DMS114 treated with DMSO at 0.1 percent for 48 hours (cell line): ENCODE data around the gene PARL.

Source experiments
- DNase-seq: peaks from one replicate; lab custom pipeline; 2025; ENCODE audit not compliant: unreplicated experiment; lab: John Stamatoyannopoulos, UW

PARL gene, protein sequence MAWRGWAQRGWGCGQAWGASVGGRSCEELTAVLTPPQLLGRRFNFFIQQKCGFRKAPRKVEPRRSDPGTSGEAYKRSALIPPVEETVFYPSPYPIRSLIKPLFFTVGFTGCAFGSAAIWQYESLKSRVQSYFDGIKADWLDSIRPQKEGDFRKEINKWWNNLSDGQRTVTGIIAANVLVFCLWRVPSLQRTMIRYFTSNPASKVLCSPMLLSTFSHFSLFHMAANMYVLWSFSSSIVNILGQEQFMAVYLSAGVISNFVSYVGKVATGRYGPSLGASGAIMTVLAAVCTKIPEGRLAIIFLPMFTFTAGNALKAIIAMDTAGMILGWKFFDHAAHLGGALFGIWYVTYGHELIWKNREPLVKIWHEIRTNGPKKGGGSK

DNA sequence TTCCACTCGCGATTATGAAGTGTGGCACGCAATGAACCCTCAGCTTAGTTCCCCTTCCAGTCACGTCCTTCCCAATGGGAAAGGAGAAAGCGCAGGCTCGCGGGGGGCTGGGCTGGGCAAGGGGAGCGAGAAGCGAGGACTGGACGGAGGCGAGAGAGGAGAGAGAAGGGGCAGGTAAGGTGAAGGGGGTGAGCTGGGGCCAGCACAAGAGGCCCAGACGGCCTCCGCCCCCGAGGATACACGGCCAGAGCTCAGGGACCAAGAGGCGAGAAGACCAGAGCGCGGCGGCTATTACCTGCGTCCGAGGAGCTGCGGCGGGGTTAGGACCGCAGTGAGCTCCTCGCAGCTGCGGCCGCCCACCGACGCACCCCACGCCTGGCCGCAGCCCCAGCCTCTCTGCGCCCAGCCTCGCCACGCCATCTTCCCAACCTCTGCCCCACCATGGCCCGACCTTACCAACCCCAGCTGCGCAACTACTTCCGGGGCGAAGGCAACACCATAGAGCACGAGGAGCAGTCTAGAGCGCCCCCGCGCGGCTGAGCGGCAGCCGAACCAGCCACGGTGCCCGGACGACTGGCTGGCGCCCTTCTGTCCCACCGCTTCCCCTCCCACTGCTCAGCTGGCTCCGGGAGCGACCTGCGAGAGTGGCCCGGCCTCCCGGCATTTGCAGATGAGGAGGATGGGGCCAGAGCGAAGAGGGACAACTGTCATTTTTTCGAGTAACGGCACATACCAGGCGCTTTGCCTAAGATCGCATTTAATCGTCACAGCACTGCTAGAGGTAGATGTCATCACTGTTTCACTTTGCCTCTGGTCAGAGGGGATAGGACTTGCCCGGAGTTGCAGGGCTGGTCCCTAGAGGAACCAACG lies at the start of gene PARL:
PARL (minus strand) TSS at position 454 of the 870 bp plus-strand sequence; CDS start at position 420, 34 bp downstream.
- DNase-seq = peak; percentile 93

DNA sequence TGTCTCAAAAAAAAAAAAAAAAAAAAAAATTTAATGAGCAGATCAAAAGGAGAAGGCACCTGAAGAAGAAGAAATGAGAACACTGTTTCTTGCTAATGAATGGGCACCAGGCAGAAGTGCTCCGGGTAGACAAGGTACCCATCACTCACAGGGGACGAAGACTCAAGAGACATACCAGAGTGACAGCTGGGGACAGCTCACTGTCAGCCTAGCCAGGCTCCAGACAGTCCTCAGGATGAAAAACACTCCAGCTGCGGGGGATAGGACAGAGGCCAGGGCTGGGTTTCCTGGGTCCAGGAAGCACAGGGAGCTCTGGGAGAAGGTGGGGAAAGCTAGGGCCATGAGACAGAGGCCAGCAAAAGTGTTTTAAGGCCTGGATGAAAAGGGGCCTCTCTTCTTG lies 48.5 kb upstream of the PARL start:
- no peak for DNase-seq

DNA sequence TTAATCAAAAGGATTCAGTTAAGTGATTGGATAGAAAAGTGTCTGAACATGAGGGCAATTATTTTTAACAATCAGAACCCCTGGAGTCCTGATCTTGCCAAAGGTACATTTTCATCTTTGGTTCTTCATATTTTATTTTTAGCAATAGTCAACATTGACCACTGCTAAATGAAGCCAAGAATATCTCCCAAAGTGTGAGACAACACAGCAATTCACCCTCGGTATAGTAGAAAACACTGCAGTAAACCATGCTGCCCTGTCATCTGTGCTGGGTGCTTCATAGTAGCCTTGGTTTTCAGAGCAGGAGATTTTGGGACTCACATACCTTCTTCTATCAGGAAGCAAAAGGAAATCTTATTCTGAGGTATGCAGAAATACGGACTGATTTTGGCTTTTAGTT lies 47.2 kb upstream of the PARL start:
- DNase-seq = no peak

DNA sequence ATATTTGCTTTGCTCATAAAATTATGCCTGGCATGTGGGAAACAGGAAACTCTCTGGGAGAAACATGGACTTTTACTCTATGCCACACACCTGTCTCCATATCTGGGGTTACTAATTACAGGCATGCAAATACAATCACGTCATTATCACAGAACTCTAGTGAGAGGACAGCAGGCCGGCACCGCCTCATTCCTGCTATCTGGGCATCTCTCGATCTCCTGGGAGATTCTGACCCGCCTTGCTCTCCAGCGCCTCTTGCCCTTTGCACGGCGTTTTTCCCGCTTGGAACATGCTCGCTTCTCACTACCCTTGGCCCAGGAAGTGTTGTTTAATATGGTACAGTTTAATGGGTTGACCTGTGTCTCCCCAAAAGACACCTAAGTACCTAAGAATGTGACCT lies 45.4 kb upstream of the PARL start:
- no peak for DNase-seq

DNA sequence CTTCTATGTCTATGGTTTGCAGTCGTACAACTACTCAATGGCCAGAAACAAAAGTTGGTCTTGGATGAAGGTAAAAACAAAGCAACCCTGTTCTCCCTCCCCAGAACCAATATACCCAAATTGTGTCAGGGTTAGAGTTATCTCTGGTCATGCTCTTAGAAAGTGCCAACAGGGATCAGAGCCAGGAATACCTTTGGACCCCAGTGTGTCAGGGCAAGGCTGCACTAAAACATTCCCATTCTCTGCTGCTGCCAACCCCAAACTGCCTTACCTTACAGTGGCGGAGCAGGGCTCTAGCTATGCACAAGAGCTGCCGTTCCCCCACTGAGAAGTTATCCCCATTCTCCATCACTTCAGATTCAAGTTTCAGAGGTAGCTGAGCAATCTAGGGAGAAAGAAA lies 42.4 kb upstream of the PARL start:
- DNase-seq = no peak

DNA sequence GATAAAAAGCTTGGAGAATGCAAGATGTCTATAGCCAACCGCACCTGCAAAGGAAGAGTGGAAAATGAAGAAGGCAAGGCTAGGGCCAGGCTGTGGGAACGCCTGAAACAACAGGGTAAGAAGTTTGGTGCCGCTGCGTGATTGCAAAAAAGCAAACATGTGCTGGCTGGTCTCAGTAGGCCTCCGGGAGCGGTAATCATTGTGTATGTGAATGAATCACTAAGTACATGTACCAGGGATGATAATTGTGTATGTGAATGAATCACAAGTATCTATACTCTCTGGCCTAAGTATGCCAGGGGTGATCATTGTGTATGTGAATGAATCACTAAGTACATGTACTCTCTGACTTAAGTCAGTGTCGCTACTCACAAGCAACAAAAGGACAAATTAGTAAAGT lies 40.3 kb upstream of the PARL start:
- DNase-seq = no peak

DNA sequence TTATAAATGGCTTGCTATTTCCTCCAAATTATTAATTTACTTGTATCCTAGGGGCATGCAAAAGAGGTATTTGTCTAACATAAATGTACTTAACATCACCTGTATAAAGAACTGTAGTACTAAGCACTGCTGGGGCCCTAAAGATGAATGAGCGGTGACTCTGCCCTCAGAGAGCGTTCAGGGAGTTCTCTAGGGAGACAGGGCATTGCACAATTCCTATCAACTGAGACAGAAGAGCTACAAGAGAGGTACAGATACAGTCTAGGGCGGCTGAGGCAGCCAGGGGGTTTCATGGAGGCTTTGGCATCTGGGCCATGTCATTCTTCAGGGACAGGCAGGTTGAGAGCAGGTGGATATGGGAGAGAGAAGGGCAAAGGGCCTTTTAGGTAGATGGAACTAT lies 39.9 kb upstream of the PARL start:
- no peak for DNase-seq

DNA sequence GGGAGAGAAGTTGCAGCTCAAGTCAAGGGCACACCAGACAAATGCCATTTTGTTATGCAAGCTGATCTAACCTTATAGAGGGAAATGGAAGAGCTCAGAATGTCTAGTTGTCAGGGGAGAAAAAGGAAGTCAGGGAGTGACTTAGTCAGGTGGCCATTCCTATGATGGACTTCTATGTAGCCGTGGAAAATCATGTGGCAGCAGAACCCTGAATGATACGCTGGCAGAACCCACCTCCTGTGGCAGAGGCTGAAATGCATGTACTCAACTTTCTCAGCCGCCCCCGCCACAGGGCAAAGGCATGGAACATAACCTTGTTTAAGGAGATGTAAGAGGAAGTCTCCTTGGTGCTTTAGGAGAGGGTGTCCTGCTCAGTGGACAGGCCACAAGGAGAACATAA lies 37.7 kb upstream of the PARL start:
- DNase-seq = no peak

DNA sequence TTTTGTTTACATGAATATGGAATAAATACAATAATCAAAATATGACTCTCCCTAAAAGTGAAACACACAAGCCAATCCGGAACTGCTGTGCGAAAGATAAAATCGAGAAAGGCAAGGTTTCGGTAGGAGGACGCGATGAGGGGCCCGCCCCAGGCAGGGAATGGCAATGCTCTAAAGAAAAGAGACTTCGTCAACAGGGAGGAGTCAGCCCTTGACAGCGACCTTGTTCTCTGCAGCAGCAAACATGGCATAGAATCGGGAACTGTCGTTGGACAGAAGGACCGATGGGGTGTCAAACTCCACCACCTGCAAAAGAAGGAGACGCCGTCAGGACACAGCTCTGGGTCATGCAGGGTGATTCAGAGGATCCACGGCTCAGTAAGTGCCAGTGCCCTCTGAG lies 36.4 kb upstream of the PARL start:
- no peak for DNase-seq

DNA sequence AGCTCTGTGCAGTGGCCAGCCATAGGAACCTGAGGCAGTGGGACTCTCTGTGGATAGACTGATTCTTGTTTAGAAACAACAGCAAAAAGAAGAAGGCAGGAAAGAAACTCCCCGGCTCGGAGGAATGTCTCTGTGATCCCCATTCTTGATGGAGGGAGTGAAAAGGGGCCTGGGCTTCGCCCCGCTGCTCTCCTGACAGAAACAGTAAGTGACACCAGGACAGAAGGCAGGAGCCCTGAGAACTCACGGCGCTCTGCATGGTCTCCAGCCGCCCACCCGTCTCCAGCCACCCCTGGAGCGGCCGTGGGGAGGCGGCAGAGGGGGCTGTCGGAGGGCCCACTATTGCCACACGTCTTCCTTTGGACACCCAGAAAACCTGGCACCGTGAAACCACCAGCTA lies 35.7 kb upstream of the PARL start:
- no peak for DNase-seq

DNA sequence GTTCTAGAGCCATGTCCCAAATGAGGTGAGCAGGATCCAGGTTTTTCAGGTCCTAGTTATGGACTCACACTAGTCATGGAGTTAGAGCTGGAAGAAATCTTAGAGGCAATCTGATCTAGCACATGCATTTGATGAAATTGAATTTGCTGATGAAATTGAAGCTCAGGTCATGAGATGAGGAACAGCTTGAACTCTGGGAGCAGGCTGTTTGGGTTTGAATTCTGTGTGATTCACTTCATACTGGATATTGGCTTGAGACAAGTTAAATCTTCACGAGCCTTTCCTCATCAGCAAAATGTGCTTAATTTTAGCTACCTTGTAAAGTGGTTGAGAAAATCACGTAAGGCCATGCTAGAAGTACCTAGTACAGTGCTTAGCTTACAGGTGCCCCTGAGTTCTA lies 33.5 kb upstream of the PARL start:
- DNase-seq = no peak

DNA sequence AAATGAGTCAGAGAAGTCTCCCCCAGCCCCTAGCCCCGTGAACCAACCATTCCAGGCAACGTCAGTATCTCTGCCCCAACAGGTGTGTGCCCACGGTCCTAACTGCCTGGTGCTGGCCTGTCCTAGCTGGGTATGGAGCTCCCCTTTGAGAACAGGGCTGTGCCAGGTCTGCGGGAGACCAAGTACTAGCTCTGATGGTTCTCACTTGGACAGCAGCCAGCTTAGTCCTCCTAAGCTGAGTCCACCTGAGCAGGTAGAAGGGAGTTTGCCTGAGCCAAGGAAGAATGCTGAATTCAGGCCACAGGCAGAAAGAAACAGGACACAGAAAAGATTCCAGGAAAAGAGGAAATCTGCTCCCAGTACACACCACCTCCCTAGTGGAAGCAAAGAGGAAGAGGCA lies 33.1 kb upstream of the PARL start:
- no peak for DNase-seq

DNA sequence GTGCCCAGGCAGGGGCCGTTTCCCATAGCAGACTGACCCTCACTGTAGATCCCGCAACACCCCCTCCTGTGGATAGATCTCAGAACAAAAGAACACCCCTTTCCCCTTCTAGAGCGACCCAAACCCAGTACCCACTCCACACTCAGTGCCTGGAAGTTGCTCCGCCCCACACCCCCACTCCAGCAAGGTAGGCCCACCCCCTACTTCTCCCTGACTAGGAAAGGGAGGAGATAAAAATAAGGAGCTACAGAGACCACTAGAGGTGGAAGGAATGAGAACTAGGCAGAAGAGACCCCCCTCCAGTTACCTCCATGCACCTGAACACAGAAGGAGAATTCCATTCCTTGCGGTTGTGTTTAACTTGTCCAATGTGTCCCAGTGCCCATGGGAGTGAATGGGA lies 30.2 kb upstream of the PARL start:
- no peak for DNase-seq

DNA sequence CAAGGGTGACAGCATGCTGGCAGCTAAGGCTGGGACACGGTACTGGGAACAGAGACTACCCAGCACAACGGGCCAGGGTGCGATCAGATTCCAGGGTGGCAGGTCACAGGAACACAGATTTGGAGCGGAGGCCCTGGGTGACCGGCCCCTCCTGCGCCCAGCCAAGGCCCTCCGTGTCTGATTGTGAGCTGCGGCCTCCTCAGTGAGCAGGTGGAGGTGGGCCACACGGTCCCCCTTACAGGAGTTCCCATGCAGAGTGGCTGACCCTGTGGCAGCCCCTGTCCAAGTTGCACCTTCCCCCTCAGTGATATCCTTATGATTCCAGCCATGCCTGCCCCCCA lies 28.9 kb upstream of the PARL start:
- no peak for DNase-seq

DNA sequence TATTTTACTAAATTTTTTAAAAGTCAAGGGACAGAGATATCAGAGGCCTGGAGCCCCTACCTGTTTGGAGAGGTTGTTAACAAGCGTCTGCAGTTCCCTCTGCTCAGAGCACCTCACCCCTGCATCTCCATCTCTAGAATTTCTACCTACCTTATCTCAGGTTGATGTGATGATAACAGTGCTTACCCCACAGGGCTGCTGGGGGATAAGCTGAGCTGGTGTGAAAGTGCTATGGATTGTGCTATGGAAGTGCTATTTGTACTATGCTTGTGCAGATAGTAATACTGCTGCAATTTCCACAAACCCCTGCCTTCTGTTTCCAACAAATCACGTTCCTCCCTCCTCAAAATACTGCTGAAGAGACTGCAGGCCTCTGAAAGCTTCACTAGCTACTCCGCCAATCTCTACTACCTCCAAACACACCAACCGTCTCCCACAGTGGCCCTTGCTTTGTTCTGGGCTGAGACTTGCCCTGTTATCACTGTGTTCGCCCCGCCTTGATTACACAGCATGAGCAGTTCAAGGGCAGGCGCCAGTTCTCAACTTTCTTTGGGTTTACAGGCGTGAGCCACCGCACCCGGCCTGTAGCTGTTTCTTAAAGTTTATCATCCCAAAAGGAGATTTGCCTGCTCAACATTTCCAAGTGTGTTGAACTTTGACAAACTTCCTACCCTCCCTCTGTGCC lies 28.4 kb upstream of the PARL start:
- DNase-seq = no peak

DNA sequence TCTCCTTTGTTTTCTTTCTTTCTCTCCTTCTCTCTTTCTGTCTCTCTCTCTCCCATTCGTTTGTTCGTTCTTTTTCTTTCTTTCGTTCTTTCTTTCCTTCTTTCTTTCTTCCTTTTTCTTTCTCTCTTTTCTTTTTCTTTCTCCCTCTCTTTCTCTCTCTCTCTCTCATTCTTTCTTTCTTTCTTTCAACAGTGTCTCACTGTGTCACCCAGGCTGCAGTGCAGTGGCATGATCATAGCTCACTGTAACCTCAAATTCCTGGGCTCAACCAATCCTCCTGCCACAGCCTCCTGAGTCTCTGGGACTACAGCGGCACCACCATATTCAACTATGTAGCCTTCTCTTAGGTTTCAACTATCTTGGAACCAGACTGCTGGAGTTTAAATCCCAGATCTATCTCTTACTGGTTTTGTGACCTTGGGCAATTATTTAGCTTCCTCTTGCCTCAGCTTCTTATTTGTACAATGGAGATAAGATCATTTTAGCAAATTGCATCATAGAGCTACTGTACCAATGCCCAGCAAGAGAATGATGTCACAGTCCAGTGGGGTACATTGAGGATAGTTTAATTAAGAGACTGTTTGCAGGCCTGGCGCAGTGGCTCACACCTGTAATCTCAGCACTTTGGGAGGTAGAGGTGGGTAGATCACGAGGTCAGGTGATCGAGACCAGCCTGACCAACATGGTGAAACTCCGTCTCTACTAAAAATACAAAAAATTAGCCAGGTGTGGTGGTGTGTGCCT lies 27.3 kb upstream of the PARL start:
- DNase-seq = no peak

DNA sequence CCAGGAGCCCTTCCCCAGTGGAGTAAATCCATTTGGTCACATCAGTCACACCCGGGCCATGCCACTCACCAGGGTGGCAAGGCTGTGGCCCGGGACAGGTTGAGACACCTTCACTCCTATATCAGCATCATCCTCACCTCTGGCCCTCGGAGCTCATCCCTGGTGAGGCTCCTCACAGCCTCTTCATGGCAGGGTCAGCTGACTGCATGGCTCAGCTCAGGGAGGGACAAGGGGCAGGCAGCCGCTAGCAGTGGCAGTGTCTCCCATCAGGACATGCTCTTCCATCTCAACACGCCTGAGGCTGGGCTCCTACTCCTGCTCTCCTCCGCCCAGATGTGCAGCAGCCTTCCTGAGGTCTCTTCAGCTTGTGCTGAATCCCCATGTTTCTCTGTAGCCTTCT lies 26.4 kb upstream of the PARL start:
- no peak for DNase-seq

DNA sequence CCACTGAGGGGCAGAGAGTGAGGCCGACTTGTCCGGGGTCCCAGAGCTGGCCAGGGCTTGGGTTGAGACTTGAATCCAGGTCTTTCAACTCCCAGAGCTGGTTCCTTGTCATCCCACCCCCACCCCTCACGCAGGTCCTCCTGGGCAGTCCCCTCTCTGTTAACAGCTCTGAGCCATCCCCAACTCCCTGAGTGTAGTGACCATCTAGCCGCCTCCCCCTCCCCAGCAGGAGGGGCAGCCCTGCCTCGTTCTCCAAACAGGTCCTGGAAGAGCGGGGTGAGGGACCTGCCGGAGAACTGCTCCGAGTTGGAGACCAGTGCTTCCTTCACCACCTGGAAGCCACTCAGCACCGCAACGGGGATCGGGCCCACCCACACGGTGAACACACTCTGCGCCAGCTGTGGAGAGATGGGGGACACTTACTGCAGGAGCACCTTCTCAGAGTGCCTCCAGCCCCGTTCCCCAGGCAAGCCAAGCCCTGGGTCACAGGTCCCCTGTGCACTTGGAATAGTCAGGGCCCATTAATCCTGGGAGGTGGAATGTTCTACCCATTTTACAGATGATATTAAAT lies 24.4 kb upstream of the PARL start:
- DNase-seq = no peak

DNA sequence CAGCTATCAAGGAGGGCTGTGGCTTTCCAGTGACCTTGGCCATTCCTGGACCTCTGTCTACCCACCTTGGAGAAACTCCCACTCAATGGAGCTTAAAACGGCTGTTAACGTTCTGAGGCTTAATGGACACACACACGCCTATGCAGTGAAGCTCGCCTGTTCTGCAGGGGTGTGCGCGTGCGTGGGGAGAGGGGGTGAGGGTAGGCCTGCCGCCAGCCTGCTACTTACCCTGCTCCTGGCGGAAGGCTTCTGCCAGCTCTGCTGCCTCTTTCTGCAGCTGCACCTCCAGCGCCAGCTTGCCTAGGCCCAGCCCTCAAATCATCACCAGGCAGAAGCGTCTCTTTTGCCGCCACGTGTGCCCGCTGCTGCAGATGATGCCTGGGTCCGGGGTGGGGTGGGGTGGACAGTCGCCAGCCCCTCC lies 23.2 kb upstream of the PARL start:
- no peak for DNase-seq

DNA sequence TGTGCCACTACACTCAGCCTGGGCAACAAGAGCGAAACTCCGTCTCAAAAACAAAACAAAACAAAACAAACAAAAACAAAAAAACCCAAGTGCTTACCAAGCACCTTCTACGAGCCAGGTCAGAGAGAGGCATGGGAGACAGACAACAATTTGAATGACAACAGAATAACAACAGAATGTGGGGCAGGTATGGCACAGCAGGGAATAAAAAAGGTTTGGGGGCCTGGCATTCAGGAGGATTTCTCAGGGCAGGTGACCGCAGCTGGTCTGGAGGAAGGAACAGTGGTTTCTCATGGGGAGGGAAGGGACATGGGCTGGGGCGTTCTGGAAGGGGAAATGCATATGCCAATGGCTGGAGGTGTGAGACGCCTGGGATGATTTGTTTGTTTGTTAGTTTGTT lies 22.5 kb upstream of the PARL start:
- DNase-seq = no peak
